Thoracic aorta endothelial cell (primary cell): Measurements from ENCODE around the gene UBFD1. TPM values are rescaled to one million over a fixed set of nuclear protein-coding genes. Genes with fewer than 3 reads are reported as not detected.

Experiments used
- total RNA-seq: library from RNA; depleted of rRNA; stranded (reverse); fragments of >200 nt; gene quantifications from 2 replicates; pipeline ENCODE4 v1.2.3, GENCODE V29; 2012

Gene UBFD1, protein sequence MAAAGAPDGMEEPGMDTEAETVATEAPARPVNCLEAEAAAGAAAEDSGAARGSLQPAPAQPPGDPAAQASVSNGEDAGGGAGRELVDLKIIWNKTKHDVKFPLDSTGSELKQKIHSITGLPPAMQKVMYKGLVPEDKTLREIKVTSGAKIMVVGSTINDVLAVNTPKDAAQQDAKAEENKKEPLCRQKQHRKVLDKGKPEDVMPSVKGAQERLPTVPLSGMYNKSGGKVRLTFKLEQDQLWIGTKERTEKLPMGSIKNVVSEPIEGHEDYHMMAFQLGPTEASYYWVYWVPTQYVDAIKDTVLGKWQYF
- 56.4 and 99.2 TPM in 2 replicates for total RNA-seq

DNA sequence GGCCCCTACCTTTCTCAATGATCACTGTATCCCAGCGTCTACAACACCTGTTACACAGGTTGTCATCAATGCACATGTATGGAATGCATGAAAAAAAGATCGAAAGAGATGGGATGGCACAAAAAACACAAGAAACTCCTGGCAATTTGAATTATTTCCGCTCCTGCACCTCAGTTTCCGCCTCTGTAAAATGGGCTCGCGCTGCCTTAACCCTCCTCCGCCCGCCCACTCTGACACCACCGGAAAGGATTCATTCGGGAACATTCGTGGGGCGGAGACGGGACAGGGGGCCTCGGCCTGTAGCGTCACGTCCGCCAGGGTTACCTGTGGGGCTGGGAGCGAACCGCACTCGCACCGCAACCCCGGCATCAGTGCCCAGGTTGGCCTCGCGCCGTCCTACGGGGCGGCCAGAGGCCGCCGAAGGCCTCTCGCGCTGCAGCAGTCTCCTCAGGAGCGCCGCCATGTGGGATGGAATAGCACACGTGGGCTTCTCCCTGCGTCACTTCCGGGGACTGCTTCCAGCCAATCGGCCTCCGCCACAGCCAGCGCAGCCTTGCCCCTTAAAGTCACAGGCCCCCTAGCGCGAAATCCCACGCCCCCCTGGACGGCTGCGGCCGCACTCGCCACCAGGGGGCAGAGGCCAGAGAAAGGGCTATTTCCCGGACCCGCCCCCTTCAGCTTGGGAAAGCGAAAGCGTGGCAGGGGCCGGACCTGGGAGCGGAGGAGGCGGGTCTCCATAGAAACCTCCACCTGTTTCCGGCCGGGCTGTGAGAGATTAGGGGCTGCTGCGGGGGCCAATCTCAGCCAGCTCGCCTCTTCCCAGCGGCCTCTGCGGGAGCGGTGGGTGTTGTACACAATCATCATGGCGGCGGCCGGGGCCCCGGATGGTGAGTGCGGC lies at the start of gene UBFD1, which contains the start of gene EARS2:
TSS of gene UBFD1 (plus strand) at position 847 of the 898 bp plus-strand sequence. CDS start at position 863, 16 bp downstream.
TSS of gene EARS2 (minus strand) at position 470 of the 898 bp plus-strand sequence. CDS start at position 463, 7 bp downstream.

DNA sequence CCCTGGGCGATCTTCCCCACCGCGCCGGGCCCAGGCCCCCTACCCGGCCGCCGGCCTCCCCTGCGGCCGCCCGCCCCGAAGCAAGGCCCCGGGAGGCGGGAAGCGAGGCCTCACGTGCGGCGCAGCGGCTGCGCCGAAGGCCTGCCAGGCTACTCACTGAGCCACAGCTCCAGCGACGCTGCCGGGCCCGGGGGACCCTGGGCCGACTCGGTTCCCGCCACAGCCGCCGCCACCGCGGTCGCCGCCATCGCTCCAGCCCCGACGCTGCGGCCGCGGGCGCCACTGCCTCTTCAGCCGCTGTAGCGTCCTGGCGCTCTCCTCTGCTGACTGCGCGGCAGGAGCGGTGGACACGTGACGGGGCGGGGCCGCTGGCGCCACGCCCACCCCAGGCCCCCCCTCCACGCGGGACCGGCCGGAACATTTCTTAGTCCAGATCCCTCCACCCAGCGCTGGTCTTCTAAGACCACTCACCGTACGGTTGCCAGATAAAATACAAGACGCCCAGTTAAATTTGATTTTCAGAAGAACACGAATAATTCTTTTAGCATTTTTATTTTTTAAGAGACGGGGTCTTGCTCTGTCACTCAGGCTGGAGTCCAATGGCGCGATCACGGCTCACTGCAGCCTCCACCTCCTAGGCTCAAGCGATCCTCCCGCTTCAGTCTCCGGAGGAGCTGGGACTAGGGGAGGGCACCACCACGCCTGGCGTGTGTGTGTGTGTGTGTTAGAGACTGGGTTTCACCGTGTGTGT lies 47.2 kb upstream of the UBFD1 start, which contains the start of gene GGA2:
TSS of gene GGA2 (minus strand) at position 331 of the 751 bp plus-strand sequence. CDS start at position 248, 83 bp downstream.

DNA sequence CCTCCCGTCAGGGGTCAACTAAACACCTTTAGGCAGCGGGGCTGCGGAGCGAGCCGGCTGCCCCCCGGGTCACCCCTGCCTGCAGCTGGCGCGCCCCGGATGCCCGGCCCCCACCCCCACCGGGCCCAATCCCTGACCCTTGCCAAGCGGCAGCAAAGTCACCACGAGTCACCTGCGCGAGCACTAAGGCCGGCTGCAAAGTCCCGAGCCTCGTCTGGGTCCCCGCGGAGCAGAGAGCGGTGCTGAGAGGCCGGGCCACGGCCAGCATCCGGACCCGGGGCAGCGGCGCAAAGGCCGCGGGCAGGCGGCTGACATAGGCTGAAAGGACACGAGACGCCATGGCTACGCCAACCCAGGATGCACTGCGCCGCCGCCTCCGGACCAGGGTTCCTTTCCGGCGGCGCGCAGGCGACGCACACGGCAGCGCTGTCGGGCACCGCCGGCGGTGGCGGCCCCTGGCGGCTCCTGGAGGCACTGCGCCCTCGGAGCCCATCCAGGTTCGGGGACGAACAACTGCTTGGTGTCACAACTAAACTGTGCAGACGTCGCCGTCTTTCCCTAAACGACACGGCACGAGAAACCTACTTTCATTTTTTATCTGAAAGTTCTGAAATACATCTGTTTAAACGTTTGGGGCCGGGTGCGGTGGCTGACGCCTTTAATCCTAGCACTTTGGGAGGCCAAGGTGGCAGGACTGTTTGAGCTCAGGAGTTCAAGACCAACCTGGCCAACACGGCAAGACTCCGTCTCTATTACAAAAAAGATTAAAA lies 38.6 kb downstream of the UBFD1 start, which contains the start of gene NDUFAB1:
TSS of gene NDUFAB1 (minus strand) at position 366 of the 770 bp plus-strand sequence. CDS start at position 340, 26 bp downstream.

Other genes starting within 250 kb of the UBFD1 start
- gene COG7, start 104.5 kb upstream of the UBFD1 start, total RNA-seq = 16.2 and 17.6 TPM in 2 replicates
- gene GGA2, start 47.2 kb upstream of the UBFD1 start, total RNA-seq = 45.5 and 56.6 TPM in 2 replicates
- 19.1 and 19.5 TPM in 2 replicates for gene EARS2, start 377 bp upstream of the UBFD1 start, total RNA-seq
- gene NDUFAB1, start 38.6 kb downstream of the UBFD1 start, total RNA-seq = 140 and 167 TPM in 2 replicates
- 18.5 and 25.0 TPM in 2 replicates for gene PALB2, start 83.6 kb downstream of the UBFD1 start, total RNA-seq
- gene DCTN5, start 83.7 kb downstream of the UBFD1 start, total RNA-seq = 68.1 and 71.5 TPM in 2 replicates
- gene PLK1, start 121.2 kb downstream of the UBFD1 start, total RNA-seq = 44.0 and 82.6 TPM in 2 replicates
- not detected in 2 replicates for gene ERN2, start 155.5 kb downstream of the UBFD1 start, total RNA-seq
- not detected in 2 replicates for gene CHP2, start 197.3 kb downstream of the UBFD1 start, total RNA-seq